H1 (cell line): ENCODE measurements around the gene LRIT2. TPM values are rescaled to one million over a fixed set of nuclear protein-coding genes. Genes with fewer than 3 reads are reported as not detected.
A peak's percentile ranks its signal among the peaks of the same experiment; 100 is the strongest.

Experiments used
- CTCF ChIA-PET: fragments of 300-600 bp; sonication (Branson Sonifier 250); formaldehyde crosslinking; loops from one replicate; lab custom pipeline; 2021; ENCODE audit not compliant: partially characterized antibody; lab: Charles Lee
- POLR2A ChIA-PET: fragments of 300-600 bp; sonication (Branson Sonifier 250); formaldehyde crosslinking; loops from one replicate; lab custom pipeline; 2021; ENCODE audit warnings: inconsistent platforms; ENCODE audit not compliant: partially characterized antibody; lab: Charles Lee
- DNase-seq, 2 experiments: peaks; one replicate each; pipeline versions ENCODE4 v3.0.0 to v3.0.0-alpha.2; 2010 to 2022; ENCODE audit warnings: low spot score in 2 of 2, low read depth in 1 of 2, mixed read lengths in 1 of 2
- FAIRE-seq: peaks from 2 replicates; lab custom pipeline; 2011; peaks lifted over from hg19 to GRCh38; lab: Jason Lieb, UNC
- H2AFZ ChIP-seq: 2 replicates; pipeline ENCODE4 v1.8.1; 2012; ENCODE audit warnings: low read length, inconsistent platforms
- H2AK5ac ChIP-seq: 2 replicates; pipeline ENCODE4 v1.6.1; 2013; ENCODE audit warnings: low read depth, low read length
- H2BK120ac ChIP-seq: replicated peaks from 2 replicates; pipeline ENCODE3; 2013; ENCODE audit warnings: low read depth, low read length, inconsistent platforms
- H2BK12ac ChIP-seq: 2 replicates; pipeline ENCODE4 v1.6.1; 2013; ENCODE audit warnings: low read depth, low read length
- H2BK15ac ChIP-seq: 2 replicates; pipeline ENCODE4 v1.6.1; 2013; ENCODE audit warnings: low read length
- H2BK20ac ChIP-seq: 2 replicates; pipeline ENCODE4 v1.6.1; 2013; ENCODE audit warnings: low read length
- H2BK5ac ChIP-seq: 2 replicates; pipeline ENCODE4 v1.6.1; 2013; ENCODE audit warnings: low read depth, low read length
- H3K14ac ChIP-seq: 2 replicates; pipeline ENCODE4 v1.6.1; 2013; ENCODE audit warnings: inconsistent platforms; ENCODE audit not compliant: insufficient read length
- H3K18ac ChIP-seq: 2 replicates; pipeline ENCODE4 v1.6.1; 2013; ENCODE audit warnings: low read length; ENCODE audit errors: extremely low read depth
- H3K23ac ChIP-seq: 2 replicates; pipeline ENCODE4 v1.6.1; 2013; ENCODE audit warnings: inconsistent platforms; ENCODE audit not compliant: insufficient read length
- H3K23me2 ChIP-seq: 2 replicates; pipeline ENCODE4 v1.6.1; 2013; ENCODE audit warnings: low read depth, low read length
- H3K27ac ChIP-seq: 2 replicates; pipeline ENCODE4 v1.6.1; 2011; ENCODE audit warnings: low read depth, low read length, inconsistent platforms
- H3K27me3 ChIP-seq, 4 experiments: replicated peaks in 1 of 4; 1 replicate in 1 of 4; 2 replicates in 3 of 4; pipeline versions ENCODE4 v1.6.1 to v1.8.1; 2011 to 2013; ENCODE audit warnings: low read length in 3 of 4, mild to moderate bottlenecking in 3 of 4, inconsistent platforms in 2 of 4, mixed read lengths in 2 of 4, moderate library complexity in 1 of 4; ENCODE audit not compliant: control insufficient read depth in 3 of 4, insufficient read depth in 3 of 4; ENCODE audit errors: extremely low read depth in 1 of 4
- H3K36me3 ChIP-seq, 4 experiments: 2 replicates each; pipeline versions ENCODE4 v1.6.1 to v1.8.1; 2011 to 2013; ENCODE audit warnings: mild to moderate bottlenecking in 4 of 4, low read length in 3 of 4, moderate library complexity in 2 of 4, control low read depth in 1 of 4, inconsistent platforms in 1 of 4; ENCODE audit not compliant: insufficient read depth in 4 of 4, control insufficient read depth in 2 of 4
- H3K4ac ChIP-seq: replicated peaks from 2 replicates; pipeline ENCODE3; 2013; ENCODE audit warnings: low read length, low read depth, mixed read lengths, inconsistent platforms; ENCODE audit not compliant: insufficient read length
- H3K4me1 ChIP-seq, 4 experiments: replicated peaks in 1 of 4; 1 replicate in 1 of 4; 2 replicates in 3 of 4; pipeline versions ENCODE4 v1.6.1 to v1.8.1; 2011 to 2013; ENCODE audit warnings: low read length in 3 of 4, inconsistent platforms in 2 of 4, mixed read lengths in 1 of 4; ENCODE audit not compliant: insufficient read depth in 4 of 4, control insufficient read depth in 3 of 4
- H3K4me2 ChIP-seq, 2 experiments: 2 replicates each; pipeline versions ENCODE4 v1.6.1 to v1.8.1; 2011 to 2013; ENCODE audit warnings: low read depth in 2 of 2, low read length in 2 of 2, control low read depth in 1 of 2, inconsistent platforms in 1 of 2, mild to moderate bottlenecking in 1 of 2; ENCODE audit not compliant: insufficient read depth in 1 of 2
- H3K4me3 ChIP-seq, 4 experiments: fragments of 200-600, 300-600 bp in 1 of 4; sonication (generic), shearing (Covaris generic), sonication (Bioruptor Twin) in 1 of 4; 2 replicates each; pipeline versions ENCODE4 v1.5.1 to v1.8.1; 2011 to 2016; ENCODE audit warnings: low read length in 4 of 4, low read depth in 3 of 4, control low read depth in 2 of 4, inconsistent platforms in 2 of 4, mild to moderate bottlenecking in 2 of 4, mixed read lengths in 1 of 4, moderate library complexity in 1 of 4; ENCODE audit not compliant: insufficient read depth in 2 of 4; ENCODE audit errors: extremely low read depth in 1 of 4
- H3K56ac ChIP-seq: replicated peaks from 2 replicates; pipeline ENCODE3; 2013; ENCODE audit warnings: low read depth, mild to moderate bottlenecking, mixed read lengths, low read length, inconsistent platforms; ENCODE audit not compliant: insufficient read length
- H3K79me1 ChIP-seq: 2 replicates; pipeline ENCODE4 v1.6.1; 2013; ENCODE audit warnings: low read depth, low read length, control low read depth
- H3K79me2 ChIP-seq, 2 experiments: 2 replicates each; pipeline versions ENCODE4 v1.6.1 to v1.8.1; 2012 to 2013; ENCODE audit warnings: low read length in 2 of 2, mild to moderate bottlenecking in 2 of 2, inconsistent platforms in 1 of 2; ENCODE audit not compliant: insufficient read depth in 2 of 2, control insufficient read depth in 1 of 2
- H3K9ac ChIP-seq, 4 experiments: replicated peaks in 1 of 4; 1 replicate in 1 of 4; 2 replicates in 3 of 4; pipeline versions ENCODE4 v1.6.1 to v1.8.1; 2011 to 2013; ENCODE audit warnings: low read depth in 3 of 4, low read length in 3 of 4, control low read depth in 2 of 4, mild to moderate bottlenecking in 2 of 4, moderate library complexity in 2 of 4, inconsistent platforms in 1 of 4; ENCODE audit errors: extremely low read depth in 1 of 4
- H3K9me3 ChIP-seq, 2 experiments: 2 replicates each; pipeline versions ENCODE4 v1.6.1 to v1.8.1; 2012 to 2013; ENCODE audit warnings: mild to moderate bottlenecking in 2 of 2, moderate library complexity in 2 of 2, control low read depth in 1 of 2, inconsistent platforms in 1 of 2, low read depth in 1 of 2, low read length in 1 of 2, mixed read lengths in 1 of 2; ENCODE audit not compliant: insufficient read depth in 2 of 2
- H4K20me1 ChIP-seq, 2 experiments: replicated peaks in 1 of 2; 2 replicates each; pipeline versions ENCODE3 to v1.8.1; 2011 to 2013; ENCODE audit warnings: inconsistent platforms in 2 of 2, low read length in 2 of 2, mild to moderate bottlenecking in 1 of 2; ENCODE audit not compliant: insufficient read depth in 2 of 2, control insufficient read depth in 1 of 2
- H4K5ac ChIP-seq: 2 replicates; pipeline ENCODE4 v1.6.1; 2013; ENCODE audit warnings: low read length, low read depth, mixed read lengths, inconsistent platforms; ENCODE audit not compliant: insufficient read length
- H4K8ac ChIP-seq: 2 replicates; pipeline ENCODE4 v1.8.0; 2013; ENCODE audit warnings: mild to moderate bottlenecking, moderate library complexity, low read length, inconsistent platforms; ENCODE audit not compliant: insufficient read depth; ENCODE audit errors: extremely low read depth
- H4K91ac ChIP-seq: replicated peaks from 2 replicates; pipeline ENCODE3; 2013; ENCODE audit warnings: low read length, mixed read lengths, inconsistent platforms; ENCODE audit not compliant: insufficient read length
- RNF2 ChIP-seq: fragments of 200-900, 300-1000 bp; sonication (generic); IDR thresholded peaks from 2 replicates; pipeline ENCODE4 v1.7.1; 2016; ENCODE audit warnings: borderline replicate concordance, low read depth, mild to moderate bottlenecking, antibody characterized with exemption, low read length; ENCODE audit not compliant: poor library complexity, severe bottlenecking; ENCODE audit errors: missing control alignments
- TAF1 ChIP-seq: IDR thresholded peaks from 2 replicates; pipeline ENCODE4 v1.6.1; 2011; ENCODE audit warnings: mild to moderate bottlenecking, low read depth, low read length
- WGBS, 2 experiments: shearing (Covaris generic) in 1 of 2; methylation state at CpG; one replicate each; pipeline versions ENCODE4 v1.1.6 to v1.1.7; 2013 to 2015; ENCODE audit warnings: low lambda C conversion rate in 2 of 2, mixed read lengths in 2 of 2, inconsistent platforms in 1 of 2, low coverage in 1 of 2, missing lambda C conversion rate in 1 of 2; ENCODE audit not compliant: insufficient replicate concordance in 2 of 2, insufficient coverage in 1 of 2, insufficient read length in 1 of 2; ENCODE audit errors: extremely low coverage in 1 of 2, missing lambda C conversion rate in 1 of 2; 5-methylcytosine and 5-hydroxymethylcytosine counted together
- polyA plus RNA-seq, 7 experiments: library from polyadenylated mRNA; depleted of rRNA in 3 of 7; stranded (reverse) in 5 of 7; unstranded in 2 of 7; fragments of >200 nt in 5 of 7; fragments of 200-250 nt in 2 of 7; gene quantifications; 1 replicate in 5 of 7; 2 replicates in 1 of 7; 4 replicates in 1 of 7; pipeline versions ENCODE4 v1.2.1 to v1.2.3, GENCODE V29; 2011 to 2013; ENCODE audit warnings: missing spikeins in 2 of 7, mixed read lengths in 2 of 7
- total RNA-seq: library from RNA; stranded (reverse); fragmentation: NEBNext Ultra II Directional; extraction: Animal tissue kit (Norgen Biotek cat#: 25700); gene quantifications from 2 replicates; pipeline ENCODE4 v1.2.1, GENCODE V29; 2021
- TF ChIP-seq, protein P1 (sequence below): IDR thresholded peaks from 2 replicates; pipeline ENCODE4 v1.6.1; 2011; ENCODE audit warnings: low read length, improper control_type of control experiment

The LRIT2 gene
- total and polyA plus RNA-seq, 2 of the 8 experiments (the other 6 are each of a cell fraction or from before 2014, with no cell fraction given), result not detected

DNA sequence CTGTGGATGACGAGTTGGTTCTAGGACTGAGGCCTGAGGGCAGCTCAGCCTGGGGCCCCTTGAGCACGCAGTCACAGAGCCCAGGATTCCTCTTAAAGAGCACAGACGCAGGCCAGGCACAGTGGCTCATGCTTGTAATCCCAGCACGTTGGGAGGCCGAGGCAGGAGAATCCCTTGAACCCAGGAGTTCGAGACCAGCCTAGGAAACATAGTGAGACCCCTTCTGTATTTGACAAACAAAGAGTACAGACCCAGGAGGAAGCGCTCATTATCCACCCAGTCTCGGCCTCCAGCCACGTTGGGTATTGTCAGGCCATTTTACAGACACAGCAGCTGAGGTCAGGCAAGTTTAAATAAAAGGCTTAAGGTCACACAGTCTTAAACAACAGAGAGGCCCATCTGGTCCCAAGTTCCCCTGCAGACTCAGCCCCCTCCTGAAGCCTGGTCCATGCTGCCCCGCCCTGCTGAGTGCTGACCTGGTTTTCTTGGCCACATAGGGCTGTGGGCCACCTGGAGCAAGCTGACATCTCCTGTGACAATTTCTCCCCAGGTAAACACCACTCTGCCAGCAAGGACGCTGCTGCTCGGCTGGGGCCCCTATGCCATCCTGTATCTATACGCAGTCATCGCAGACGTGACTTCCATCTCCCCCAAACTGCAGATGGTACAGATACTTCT lies 32.1 kb upstream of the LRIT2 start:
- H3K79me1 ChIP-seq, result no peaks in the 10 kb centered on the region
- H2BK15ac ChIP-seq, result no peak overlapping the region
- H4K91ac ChIP-seq, result no peak overlapping the region
- no peak overlapping the region for H3K23ac ChIP-seq
- POLR2A ChIA-PET, result interaction anchor here (1.2 kb wide), 1 partner anchor 10 kb away, joined by 3 read pairs; no protein-coding TSS in a partner anchor
- no peak overlapping the region for H3K4ac ChIP-seq
- no peaks in the 10 kb centered on the region for H3K79me2 ChIP-seq
- H3K9ac ChIP-seq, result no peak overlapping the region
- H2AK5ac ChIP-seq, result no peak overlapping the region
- no peak overlapping the region for H3K18ac ChIP-seq
- H2BK120ac ChIP-seq, result no peak overlapping the region
- no peaks in the 10 kb centered on the region for H3K4me1 ChIP-seq
- no peak overlapping the region for H2BK12ac ChIP-seq
- 82% methylated on average over 15 of the region's 15 CpGs; no CpG with 5 or more reads in 1 of the 2 experiments for WGBS, 2 experiments
- H3K27ac ChIP-seq, result no peak overlapping the region
- H3K27me3 ChIP-seq, result peaks cover 0 to 8% (median 8%) of the 10 kb centered on the region in 4 experiments; a peak in 6 of 7 replicates
- CTCF ChIA-PET, result interaction anchor here (0.6 to 15.5 kb wide), 37 partner anchors 9 to 800 kb away, joined by 3 to 558 read pairs (median 4); partner anchors contain the start of genes LRIT1, LRIT2 and RGR
- no peak overlapping the region for H3K56ac ChIP-seq
- no peak overlapping the region for H4K5ac ChIP-seq
- FAIRE-seq (no peak), DNase-seq (no peak)
- H2BK5ac ChIP-seq, result no peak overlapping the region
- H3K4me2 ChIP-seq, result no peak overlapping the region
- H4K20me1 ChIP-seq, result no peaks in the 10 kb centered on the region
- no peaks in the 10 kb centered on the region for H3K36me3 ChIP-seq
- H3K14ac ChIP-seq, result no peak overlapping the region
- no peaks in the 10 kb centered on the region for H3K23me2 ChIP-seq
- TF ChIP-seq TAF1 (no peak), RNF2 (no peak)
- TF ChIP-seq, protein P1, sequence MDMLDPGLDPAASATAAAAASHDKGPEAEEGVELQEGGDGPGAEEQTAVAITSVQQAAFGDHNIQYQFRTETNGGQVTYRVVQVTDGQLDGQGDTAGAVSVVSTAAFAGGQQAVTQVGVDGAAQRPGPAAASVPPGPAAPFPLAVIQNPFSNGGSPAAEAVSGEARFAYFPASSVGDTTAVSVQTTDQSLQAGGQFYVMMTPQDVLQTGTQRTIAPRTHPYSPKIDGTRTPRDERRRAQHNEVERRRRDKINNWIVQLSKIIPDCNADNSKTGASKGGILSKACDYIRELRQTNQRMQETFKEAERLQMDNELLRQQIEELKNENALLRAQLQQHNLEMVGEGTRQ, result no peak
- H2BK20ac ChIP-seq, result no peak overlapping the region
- peak overlapping the region; percentile 22; the same call in 1 of the 2 replicates for H4K8ac ChIP-seq
- H3K4me3 ChIP-seq, result no peak overlapping the region
- no peak overlapping the region for H2AFZ ChIP-seq
- peaks cover 0 to 4% of the 10 kb centered on the region in 2 experiments; a peak in 1 of 4 replicates for H3K9me3 ChIP-seq
